ENCODE data around the gene BARHL1. TPM values are rescaled to one million over a fixed set of nuclear protein-coding genes. Genes with fewer than 3 reads are reported as not detected.

The BARHL1 gene
- total RNA-seq, 1 experiment from 2014 or later = not detected

DNA sequence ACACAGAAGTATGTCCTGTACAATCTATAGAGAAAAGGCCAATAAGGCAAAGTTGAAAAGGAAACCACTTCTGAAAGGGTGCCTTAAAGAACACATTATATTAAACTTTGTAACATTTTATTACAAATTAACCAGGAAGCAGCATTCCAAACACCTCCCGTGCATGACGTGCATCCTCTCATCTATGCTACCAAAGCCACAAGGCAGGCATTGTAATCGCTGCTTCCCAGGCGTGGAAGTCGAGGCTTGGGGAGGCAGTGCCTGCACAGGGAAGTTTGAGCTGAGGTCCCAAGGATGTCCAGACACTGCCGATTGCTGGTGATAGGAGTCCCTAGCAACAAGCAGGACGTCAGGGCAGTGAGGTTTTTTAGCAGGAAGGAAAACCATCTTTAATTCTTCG lies 44.3 kb upstream of the BARHL1 start:
- Histone ChIP-seq H3K4me3 (replicated peaks in 1 of 2; ENCODE audit: low read depth in 1 of 2, low read length in 2 of 2) (no peak overlapping the region), H3K9me2 (ENCODE audit: insufficient read depth) (no peaks in the 10 kb centered on the region), H3K36me3 (ENCODE audit: control insufficient read depth in 1 of 2, insufficient read depth in 2 of 2, low read length in 2 of 2) (no peaks in the 10 kb centered on the region), H4K20me1 (ENCODE audit: insufficient read depth) (no peaks in the 10 kb centered on the region), H3K9ac (ENCODE audit: low read length) (no peak overlapping the region), H3K4me2 (ENCODE audit: low read length) (no peak overlapping the region), H3K4me1 (ENCODE audit: control insufficient read depth in 1 of 2, insufficient read depth in 2 of 2, low read length in 2 of 2) (no peaks in the 10 kb centered on the region), H3K27me3 (ENCODE audit: insufficient read depth, low read length) (no peaks in the 10 kb centered on the region), H3K27ac (ENCODE audit: low read depth, low read length) (no peak overlapping the region), H3K9me3 (ENCODE audit: control insufficient read depth in 1 of 2, insufficient read depth in 1 of 2, low read depth in 1 of 2, low read length in 2 of 2) (no peaks in the 10 kb centered on the region), H2AFZ (ENCODE audit: low read depth, low read length, poor library complexity, severe bottlenecking) (no peak overlapping the region), H3K79me2 (ENCODE audit: insufficient read depth, low read length) (no peaks in the 10 kb centered on the region)
- ATAC-seq (no peak), DNase-seq (ENCODE audit: low read depth, low spot score) (no peak)
- TF ChIP-seq POLR2AphosphoS5 (IDR thresholded peaks at IDR 0.05; ENCODE audit: low read depth, low read length) (no peak), FOSL1 (IDR thresholded peaks at IDR 0.05; ENCODE audit: low read depth) (no peak), TCF7L2 (IDR thresholded peaks at IDR 0.05; ENCODE audit: borderline replicate concordance, extremely low read depth, insufficient read depth, insufficient read length) (no peak), ZBTB33 (IDR thresholded peaks at IDR 0.05; ENCODE audit: extremely low read depth, insufficient replicate concordance, low read length) (no peak), EZH2phosphoT487 (IDR thresholded peaks at IDR 0.05; ENCODE audit: borderline replicate concordance) (no peak), CEBPB (IDR thresholded peaks at IDR 0.05; ENCODE audit: low read depth) (no peak), EGR1 (IDR thresholded peaks at IDR 0.05; ENCODE audit: low read depth) (no peak), ZNF274 (IDR thresholded peaks at IDR 0.05; ENCODE audit: low read depth, low read length) (no peak), CTCF (IDR thresholded peaks at IDR 0.05 in 2 of 3, conservative IDR thresholded peaks at IDR 0.05 in 1 of 3; ENCODE audit: borderline replicate concordance in 1 of 3, insufficient read depth in 1 of 3, low read depth in 2 of 3, low read length in 2 of 3) (no peak), YY1 (IDR thresholded peaks at IDR 0.05; ENCODE audit: extremely low read depth, insufficient replicate concordance, low read depth, low read length) (no peak), SRF (IDR thresholded peaks at IDR 0.05; ENCODE audit: low read depth) (no peak), SIN3A (IDR thresholded peaks at IDR 0.05; ENCODE audit: low read depth) (no peak), ZFX (IDR thresholded peaks at IDR 0.05) (no peak), JUND (IDR thresholded peaks at IDR 0.05) (no peak), POLR2A (IDR thresholded peaks at IDR 0.05; ENCODE audit: borderline replicate concordance, extremely low read depth, insufficient read depth, insufficient read length) (no peak), ELF1 (IDR thresholded peaks at IDR 0.05; ENCODE audit: borderline replicate concordance, low read depth) (no peak), RAD21 (IDR thresholded peaks at IDR 0.05; ENCODE audit: low read depth) (no peak)
- TF ChIP-seq, protein P1, sequence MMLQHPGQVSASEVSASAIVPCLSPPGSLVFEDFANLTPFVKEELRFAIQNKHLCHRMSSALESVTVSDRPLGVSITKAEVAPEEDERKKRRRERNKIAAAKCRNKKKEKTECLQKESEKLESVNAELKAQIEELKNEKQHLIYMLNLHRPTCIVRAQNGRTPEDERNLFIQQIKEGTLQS (IDR thresholded peaks at IDR 0.05) = no peak
- TF ChIP-seq, protein P2, sequence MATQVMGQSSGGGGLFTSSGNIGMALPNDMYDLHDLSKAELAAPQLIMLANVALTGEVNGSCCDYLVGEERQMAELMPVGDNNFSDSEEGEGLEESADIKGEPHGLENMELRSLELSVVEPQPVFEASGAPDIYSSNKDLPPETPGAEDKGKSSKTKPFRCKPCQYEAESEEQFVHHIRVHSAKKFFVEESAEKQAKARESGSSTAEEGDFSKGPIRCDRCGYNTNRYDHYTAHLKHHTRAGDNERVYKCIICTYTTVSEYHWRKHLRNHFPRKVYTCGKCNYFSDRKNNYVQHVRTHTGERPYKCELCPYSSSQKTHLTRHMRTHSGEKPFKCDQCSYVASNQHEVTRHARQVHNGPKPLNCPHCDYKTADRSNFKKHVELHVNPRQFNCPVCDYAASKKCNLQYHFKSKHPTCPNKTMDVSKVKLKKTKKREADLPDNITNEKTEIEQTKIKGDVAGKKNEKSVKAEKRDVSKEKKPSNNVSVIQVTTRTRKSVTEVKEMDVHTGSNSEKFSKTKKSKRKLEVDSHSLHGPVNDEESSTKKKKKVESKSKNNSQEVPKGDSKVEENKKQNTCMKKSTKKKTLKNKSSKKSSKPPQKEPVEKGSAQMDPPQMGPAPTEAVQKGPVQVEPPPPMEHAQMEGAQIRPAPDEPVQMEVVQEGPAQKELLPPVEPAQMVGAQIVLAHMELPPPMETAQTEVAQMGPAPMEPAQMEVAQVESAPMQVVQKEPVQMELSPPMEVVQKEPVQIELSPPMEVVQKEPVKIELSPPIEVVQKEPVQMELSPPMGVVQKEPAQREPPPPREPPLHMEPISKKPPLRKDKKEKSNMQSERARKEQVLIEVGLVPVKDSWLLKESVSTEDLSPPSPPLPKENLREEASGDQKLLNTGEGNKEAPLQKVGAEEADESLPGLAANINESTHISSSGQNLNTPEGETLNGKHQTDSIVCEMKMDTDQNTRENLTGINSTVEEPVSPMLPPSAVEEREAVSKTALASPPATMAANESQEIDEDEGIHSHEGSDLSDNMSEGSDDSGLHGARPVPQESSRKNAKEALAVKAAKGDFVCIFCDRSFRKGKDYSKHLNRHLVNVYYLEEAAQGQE (IDR thresholded peaks at IDR 0.05; ENCODE audit: low read depth) = no peak
- TF ChIP-seq, protein P3, sequence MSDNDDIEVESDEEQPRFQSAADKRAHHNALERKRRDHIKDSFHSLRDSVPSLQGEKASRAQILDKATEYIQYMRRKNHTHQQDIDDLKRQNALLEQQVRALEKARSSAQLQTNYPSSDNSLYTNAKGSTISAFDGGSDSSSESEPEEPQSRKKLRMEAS (IDR thresholded peaks at IDR 0.05) = no peak
- ChIA-PET POLR2A (no interaction called here), CTCF (no interaction called here), RAD21 (ENCODE audit: low non-redundant PET in 1 of 2, low total read pairs in 2 of 2, uncharacterized antibody in 2 of 2, unreplicated experiment in 2 of 2) (no interaction called here)
- no TSS peak for BruUV-seq (replicated peaks)
- intact Hi-C loops (cut with micrococcal nuclease) = no loop called here

All from HCT116 (cell line).